Ascending aorta (tissue), 2 donors: ENCODE results near the gene CACNA2D3. TPM values are rescaled to one million over a fixed set of nuclear protein-coding genes. Genes with fewer than 3 reads are reported as not detected.

Source experiments
- DNase-seq, 2 donors: peaks; one replicate each; pipeline ENCODE4 v3.0.0-alpha.2; 2019; ENCODE audit warnings: low spot score in 2 of 2
- H3K27ac ChIP-seq, 2 donors: fragments of 200-600 bp; sonication (generic); one replicate each; pipeline ENCODE4 v1.5.1; 2016 to 2017; ENCODE audit warnings: mild to moderate bottlenecking in 1 of 2
- H3K27me3 ChIP-seq: fragments of 200-600 bp; sonication (generic); one replicate; pipeline ENCODE4 v1.5.1; 2017
- H3K36me3 ChIP-seq, 2 donors: fragments of 200-600 bp; sonication (generic); one replicate each; pipeline ENCODE4 v1.5.1; 2016
- H3K4me1 ChIP-seq, 2 donors: fragments of 200-600 bp; sonication (generic); one replicate each; pipeline ENCODE4 v1.5.1; 2016 to 2017; ENCODE audit warnings: mild to moderate bottlenecking in 1 of 2
- H3K4me3 ChIP-seq, 2 donors: fragments of 200-600 bp; sonication (generic); one replicate each; pipeline ENCODE4 v1.5.1; 2016 to 2017; ENCODE audit warnings: mild to moderate bottlenecking in 1 of 2
- H3K9me3 ChIP-seq, 2 donors: fragments of 200-600 bp; sonication (generic); one replicate each; pipeline ENCODE4 v1.5.1; 2016
- CTCF ChIP-seq, 3 experiments: fragments of 200-600 bp in 2 of 3; fragments of 450-650 bp in 1 of 3; sonication (generic) in 2 of 3; IDR thresholded peaks; one replicate each; pipeline ENCODE4 v1.5.1; 2016 to 2019; ENCODE audit warnings: antibody characterized with exemption in 3 of 3, mild to moderate bottlenecking in 1 of 3, moderate library complexity in 1 of 3
- intact Hi-C: fragments of 100-400 bp; cut with DNase I; formaldehyde crosslinking; loops from one replicate; pipeline ENCODE4 v1.15.1; 2023
- total RNA-seq: library from RNA; depleted of rRNA; stranded (reverse); fragments of >200 nt; gene quantifications from one replicate; pipeline ENCODE4 v1.1.0, GENCODE V29; 2016

Gene CACNA2D3
- total RNA-seq, 1 donor from 2014 or later: not detected

GRCh38 chr3:54345847-54346375, 223.6 kb downstream of the CACNA2D3 start:
- no peaks in the 10 kb centered on the region for H3K9me3 ChIP-seq
- H3K36me3 ChIP-seq: no peaks in the 10 kb centered on the region
- no peak overlapping the region for H3K4me3 ChIP-seq
- TF ChIP-seq CTCF (IDR thresholded peaks at IDR 0.05): no peak
- no peaks in the 10 kb centered on the region for H3K4me1 ChIP-seq
- DNase-seq: no peak
- intact Hi-C loops: no loop called here
- H3K27ac ChIP-seq: no peak overlapping the region
- H3K27me3 ChIP-seq: no peaks in the 10 kb centered on the region

- Histone ChIP-seq H3K27me3 (no peaks in the 10 kb centered on the region), H3K27ac (no peak overlapping the region), H3K36me3 (no peaks in the 10 kb centered on the region), H3K4me3 (no peak overlapping the region), H3K4me1 (no peaks in the 10 kb centered on the region), H3K9me3 (no peaks in the 10 kb centered on the region)
- no peak for TF ChIP-seq CTCF (IDR thresholded peaks at IDR 0.05)
- intact Hi-C loops: no loop called here
- DNase-seq: no peak
Observed at GRCh38 chr3:54347060-54347459, 224.7 kb downstream of the CACNA2D3 start.

- no peak for TF ChIP-seq CTCF (IDR thresholded peaks at IDR 0.05)
- Histone ChIP-seq H3K27ac (no peak overlapping the region), H3K9me3 (no peaks in the 10 kb centered on the region), H3K36me3 (no peaks in the 10 kb centered on the region), H3K27me3 (no peaks in the 10 kb centered on the region), H3K4me1 (no peaks in the 10 kb centered on the region), H3K4me3 (no peak overlapping the region)
- intact Hi-C loops: no loop called here
- no peak for DNase-seq
Observed at GRCh38 chr3:54347933-54348332, 225.6 kb downstream of the CACNA2D3 start.

GRCh38 chr3:54349231-54349652, 226.9 kb downstream of the CACNA2D3 start:
- Histone ChIP-seq H3K27ac (no peak overlapping the region), H3K4me1 (peaks cover 0 to 5% of the 10 kb centered on the region in 2 donors), H3K27me3 (no peaks in the 10 kb centered on the region), H3K4me3 (no peak overlapping the region), H3K36me3 (no peaks in the 10 kb centered on the region), H3K9me3 (no peaks in the 10 kb centered on the region)
- TF ChIP-seq CTCF (IDR thresholded peaks at IDR 0.05): no peak
- intact Hi-C loops: no loop called here
- DNase-seq: no peak

GRCh38 chr3:54349691-54350090, 227.3 kb downstream of the CACNA2D3 start:
- no peak for DNase-seq
- Histone ChIP-seq H3K9me3 (no peaks in the 10 kb centered on the region), H3K4me3 (no peak overlapping the region), H3K27me3 (no peaks in the 10 kb centered on the region), H3K27ac (no peak overlapping the region), H3K4me1 (peaks cover 0 to 5% of the 10 kb centered on the region in 2 donors), H3K36me3 (no peaks in the 10 kb centered on the region)
- intact Hi-C loops: no loop called here
- TF ChIP-seq CTCF (IDR thresholded peaks at IDR 0.05): no peak

GRCh38 chr3:54353546-54353945, 231.2 kb downstream of the CACNA2D3 start:
- TF ChIP-seq CTCF (IDR thresholded peaks at IDR 0.05): no peak
- H3K27ac ChIP-seq: peak overlapping the region in 1 of 2 donors; percentile 10
- intact Hi-C loops: no loop called here

More at GRCh38 chr3:54353546-54353945, 231.2 kb downstream of the CACNA2D3 start:
- no peak for DNase-seq
- Histone ChIP-seq H3K4me3 (no peak overlapping the region), H3K27me3 (no peaks in the 10 kb centered on the region), H3K36me3 (no peaks in the 10 kb centered on the region), H3K4me1 (peaks cover 0 to 22% of the 10 kb centered on the region in 2 donors), H3K9me3 (no peaks in the 10 kb centered on the region)
